Ishikawa (cell line): ENCODE measurements around the gene TRPC3.

Experiments
- CEBPB ChIP-seq: IDR thresholded peaks from 2 replicates; pipeline ENCODE4 v1.6.1; 2012
- CREB1 ChIP-seq: IDR thresholded peaks from 2 replicates; pipeline ENCODE4 v1.6.1; 2012; ENCODE audit warnings: low read depth
- EGR1 ChIP-seq: IDR thresholded peaks from 2 replicates; pipeline ENCODE4 v1.6.1; 2012
- EP300 ChIP-seq: IDR thresholded peaks from 2 replicates; pipeline ENCODE4 v1.6.1; 2012; ENCODE audit warnings: borderline replicate concordance
- FOXM1 ChIP-seq: IDR thresholded peaks from 2 replicates; pipeline ENCODE4 v1.6.1; 2012; ENCODE audit warnings: low read depth, borderline replicate concordance
- NFIC ChIP-seq: IDR thresholded peaks from 2 replicates; pipeline ENCODE4 v1.6.1; 2012
- RAD21 ChIP-seq: IDR thresholded peaks from 2 replicates; pipeline ENCODE4 v1.6.1; 2012; ENCODE audit warnings: low read depth
- TAF1 ChIP-seq: IDR thresholded peaks from 2 replicates; pipeline ENCODE4 v1.6.1; 2012; ENCODE audit warnings: low read depth, mild to moderate bottlenecking
- TCF12 ChIP-seq: IDR thresholded peaks from 2 replicates; pipeline ENCODE4 v1.6.1; 2012; ENCODE audit warnings: low read depth
- TEAD4 ChIP-seq: IDR thresholded peaks from 2 replicates; pipeline ENCODE4 v1.6.1; 2012
- YY1 ChIP-seq: IDR thresholded peaks from 2 replicates; pipeline ENCODE4 v1.6.1; 2012; ENCODE audit warnings: low read depth
- ZBTB7A ChIP-seq: IDR thresholded peaks from 2 replicates; pipeline ENCODE4 v1.6.1; 2012; ENCODE audit warnings: low read depth
- TF ChIP-seq, protein P1 (sequence below): IDR thresholded peaks from 2 replicates; pipeline ENCODE4 v1.6.1; 2012; ENCODE audit warnings: low read depth, mild to moderate bottlenecking
- TF ChIP-seq, protein P2 (sequence below): IDR thresholded peaks from 2 replicates; pipeline ENCODE4 v1.6.1; 2012

DNA sequence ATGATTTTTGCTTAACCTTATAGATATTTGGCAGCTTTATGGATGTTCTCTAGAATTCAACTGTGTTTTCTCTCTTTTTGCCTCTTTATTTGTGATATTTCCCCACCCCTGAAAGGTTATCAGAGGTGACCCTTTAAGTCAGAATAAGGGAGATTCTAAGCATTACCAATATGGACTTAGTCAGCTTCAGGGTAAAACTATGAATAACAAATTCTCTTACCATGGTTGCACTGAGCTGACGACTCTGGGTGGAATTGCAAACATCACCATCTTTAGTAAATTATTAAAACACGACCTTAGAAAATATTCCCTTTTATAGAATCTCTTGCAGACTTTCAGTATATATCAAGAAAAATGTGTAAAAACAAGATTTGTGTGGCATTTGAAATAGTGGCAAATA is 21.6 kb downstream of the TRPC3 start:
- TF ChIP-seq ZBTB7A (no peak), EGR1 (no peak), TCF12 (no peak), EP300 (no peak), TEAD4 (no peak), FOXM1 (no peak), TAF1 (no peak), CEBPB (no peak), CREB1 (no peak), RAD21 (no peak), NFIC (no peak), YY1 (no peak)
- TF ChIP-seq, protein P1, sequence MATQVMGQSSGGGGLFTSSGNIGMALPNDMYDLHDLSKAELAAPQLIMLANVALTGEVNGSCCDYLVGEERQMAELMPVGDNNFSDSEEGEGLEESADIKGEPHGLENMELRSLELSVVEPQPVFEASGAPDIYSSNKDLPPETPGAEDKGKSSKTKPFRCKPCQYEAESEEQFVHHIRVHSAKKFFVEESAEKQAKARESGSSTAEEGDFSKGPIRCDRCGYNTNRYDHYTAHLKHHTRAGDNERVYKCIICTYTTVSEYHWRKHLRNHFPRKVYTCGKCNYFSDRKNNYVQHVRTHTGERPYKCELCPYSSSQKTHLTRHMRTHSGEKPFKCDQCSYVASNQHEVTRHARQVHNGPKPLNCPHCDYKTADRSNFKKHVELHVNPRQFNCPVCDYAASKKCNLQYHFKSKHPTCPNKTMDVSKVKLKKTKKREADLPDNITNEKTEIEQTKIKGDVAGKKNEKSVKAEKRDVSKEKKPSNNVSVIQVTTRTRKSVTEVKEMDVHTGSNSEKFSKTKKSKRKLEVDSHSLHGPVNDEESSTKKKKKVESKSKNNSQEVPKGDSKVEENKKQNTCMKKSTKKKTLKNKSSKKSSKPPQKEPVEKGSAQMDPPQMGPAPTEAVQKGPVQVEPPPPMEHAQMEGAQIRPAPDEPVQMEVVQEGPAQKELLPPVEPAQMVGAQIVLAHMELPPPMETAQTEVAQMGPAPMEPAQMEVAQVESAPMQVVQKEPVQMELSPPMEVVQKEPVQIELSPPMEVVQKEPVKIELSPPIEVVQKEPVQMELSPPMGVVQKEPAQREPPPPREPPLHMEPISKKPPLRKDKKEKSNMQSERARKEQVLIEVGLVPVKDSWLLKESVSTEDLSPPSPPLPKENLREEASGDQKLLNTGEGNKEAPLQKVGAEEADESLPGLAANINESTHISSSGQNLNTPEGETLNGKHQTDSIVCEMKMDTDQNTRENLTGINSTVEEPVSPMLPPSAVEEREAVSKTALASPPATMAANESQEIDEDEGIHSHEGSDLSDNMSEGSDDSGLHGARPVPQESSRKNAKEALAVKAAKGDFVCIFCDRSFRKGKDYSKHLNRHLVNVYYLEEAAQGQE, result no peak
- TF ChIP-seq, protein P2, sequence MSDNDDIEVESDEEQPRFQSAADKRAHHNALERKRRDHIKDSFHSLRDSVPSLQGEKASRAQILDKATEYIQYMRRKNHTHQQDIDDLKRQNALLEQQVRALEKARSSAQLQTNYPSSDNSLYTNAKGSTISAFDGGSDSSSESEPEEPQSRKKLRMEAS, result no peak
